GM18870 (cell line): ENCODE measurements around the gene NLGN1.
"Not testable (repeated sequence)": the region's sequence is repeated elsewhere in the genome, so short reads cannot be mapped to it uniquely, and the experiment has no call there.

ENCODE experiments used
- ATAC-seq: cut with Tn5 transposase; IDR thresholded peaks from one replicate; pipeline ENCODE4 v1.9.1; 2021; ENCODE audit warnings: moderate library complexity; ENCODE audit not compliant: unreplicated experiment

NLGN1 gene

GRCh38 chr3:173552526-173552925 lies 155.0 kb downstream of the NLGN1 start:
- ATAC-seq, result no peak

GRCh38 chr3:173553635-173554280 lies 156.2 kb downstream of the NLGN1 start:
- ATAC-seq, result no peak

- ATAC-seq, result no peak
Observed at GRCh38 chr3:173556546-173556945, 159.0 kb downstream of the NLGN1 start.

GRCh38 chr3:173567997-173568396 lies 170.5 kb downstream of the NLGN1 start:
- ATAC-seq, result no peak

GRCh38 chr3:173568623-173569022 lies 171.1 kb downstream of the NLGN1 start:
- ATAC-seq, result no peak

- ATAC-seq, result no peak
Observed at GRCh38 chr3:173583496-173583895, 186.0 kb downstream of the NLGN1 start.

- peak; percentile 49 for ATAC-seq
Observed at GRCh38 chr3:173584093-173584837, 186.7 kb downstream of the NLGN1 start.

GRCh38 chr3:173584838-173585831 lies 187.6 kb downstream of the NLGN1 start:
- ATAC-seq, result no peak

- ATAC-seq, result no peak
Observed at GRCh38 chr3:173586166-173586565, 188.6 kb downstream of the NLGN1 start.

GRCh38 chr3:173587055-173587454 lies 189.5 kb downstream of the NLGN1 start:
- ATAC-seq, result no peak

- peak; percentile 32 for ATAC-seq
Observed at GRCh38 chr3:173588556-173588955, 191.0 kb downstream of the NLGN1 start.

- ATAC-seq, result no peak
Observed at GRCh38 chr3:173589116-173589515, 191.6 kb downstream of the NLGN1 start.

GRCh38 chr3:173591401-173591800 lies 193.9 kb downstream of the NLGN1 start:
- no peak for ATAC-seq

GRCh38 chr3:173594881-173595280 lies 197.3 kb downstream of the NLGN1 start:
- ATAC-seq, result not testable (repeated sequence)

GRCh38 chr3:173599673-173600072 lies 202.1 kb downstream of the NLGN1 start:
- ATAC-seq, result no peak

GRCh38 chr3:173614522-173614921 lies 217.0 kb downstream of the NLGN1 start:
- no peak for ATAC-seq

- ATAC-seq, result no peak
Observed at GRCh38 chr3:173615661-173616060, 218.1 kb downstream of the NLGN1 start.

- no peak for ATAC-seq
Observed at GRCh38 chr3:173617490-173617889, 219.9 kb downstream of the NLGN1 start.

- ATAC-seq, result no peak
Observed at GRCh38 chr3:173618148-173618547, 220.6 kb downstream of the NLGN1 start.

GRCh38 chr3:173618703-173619102 lies 221.2 kb downstream of the NLGN1 start:
- ATAC-seq, result no peak

GRCh38 chr3:173622166-173622565 lies 224.6 kb downstream of the NLGN1 start:
- no peak for ATAC-seq
